H1 (cell line): ENCODE measurements around the gene NAV2. TPM values are rescaled to one million over a fixed set of nuclear protein-coding genes. Genes with fewer than 3 reads are reported as not detected.

Source experiments
- CTCF ChIA-PET: fragments of 300-600 bp; sonication (Branson Sonifier 250); formaldehyde crosslinking; loops from one replicate; lab custom pipeline; 2021; ENCODE audit not compliant: partially characterized antibody; lab: Charles Lee
- POLR2A ChIA-PET: fragments of 300-600 bp; sonication (Branson Sonifier 250); formaldehyde crosslinking; loops from one replicate; lab custom pipeline; 2021; ENCODE audit warnings: inconsistent platforms; ENCODE audit not compliant: partially characterized antibody; lab: Charles Lee
- DNase-seq, 2 experiments: peaks; one replicate each; pipeline versions ENCODE4 v3.0.0 to v3.0.0-alpha.2; 2010 to 2022; ENCODE audit warnings: low spot score in 2 of 2, low read depth in 1 of 2, mixed read lengths in 1 of 2
- FAIRE-seq: peaks from 2 replicates; lab custom pipeline; 2011; peaks lifted over from hg19 to GRCh38; lab: Jason Lieb, UNC
- H2AFZ ChIP-seq: 2 replicates; pipeline ENCODE4 v1.8.1; 2012; ENCODE audit warnings: low read length, inconsistent platforms
- H2AK5ac ChIP-seq: 2 replicates; pipeline ENCODE4 v1.6.1; 2013; ENCODE audit warnings: low read depth, low read length
- H2BK120ac ChIP-seq: replicated peaks from 2 replicates; pipeline ENCODE3; 2013; ENCODE audit warnings: low read depth, low read length, inconsistent platforms
- H2BK12ac ChIP-seq: 2 replicates; pipeline ENCODE4 v1.6.1; 2013; ENCODE audit warnings: low read depth, low read length
- H2BK15ac ChIP-seq: 2 replicates; pipeline ENCODE4 v1.6.1; 2013; ENCODE audit warnings: low read length
- H2BK20ac ChIP-seq: 2 replicates; pipeline ENCODE4 v1.6.1; 2013; ENCODE audit warnings: low read length
- H2BK5ac ChIP-seq: 2 replicates; pipeline ENCODE4 v1.6.1; 2013; ENCODE audit warnings: low read depth, low read length
- H3K14ac ChIP-seq: 2 replicates; pipeline ENCODE4 v1.6.1; 2013; ENCODE audit warnings: inconsistent platforms; ENCODE audit not compliant: insufficient read length
- H3K18ac ChIP-seq: 2 replicates; pipeline ENCODE4 v1.6.1; 2013; ENCODE audit warnings: low read length; ENCODE audit errors: extremely low read depth
- H3K23ac ChIP-seq: 2 replicates; pipeline ENCODE4 v1.6.1; 2013; ENCODE audit warnings: inconsistent platforms; ENCODE audit not compliant: insufficient read length
- H3K23me2 ChIP-seq: 2 replicates; pipeline ENCODE4 v1.6.1; 2013; ENCODE audit warnings: low read depth, low read length
- H3K27ac ChIP-seq: 2 replicates; pipeline ENCODE4 v1.6.1; 2011; ENCODE audit warnings: low read depth, low read length, inconsistent platforms
- H3K27me3 ChIP-seq, 4 experiments: replicated peaks in 1 of 4; 1 replicate in 1 of 4; 2 replicates in 3 of 4; pipeline versions ENCODE4 v1.6.1 to v1.8.1; 2011 to 2013; ENCODE audit warnings: low read length in 3 of 4, mild to moderate bottlenecking in 3 of 4, inconsistent platforms in 2 of 4, mixed read lengths in 2 of 4, moderate library complexity in 1 of 4; ENCODE audit not compliant: control insufficient read depth in 3 of 4, insufficient read depth in 3 of 4; ENCODE audit errors: extremely low read depth in 1 of 4
- H3K36me3 ChIP-seq, 4 experiments: 2 replicates each; pipeline versions ENCODE4 v1.6.1 to v1.8.1; 2011 to 2013; ENCODE audit warnings: mild to moderate bottlenecking in 4 of 4, low read length in 3 of 4, moderate library complexity in 2 of 4, control low read depth in 1 of 4, inconsistent platforms in 1 of 4; ENCODE audit not compliant: insufficient read depth in 4 of 4, control insufficient read depth in 2 of 4
- H3K4ac ChIP-seq: replicated peaks from 2 replicates; pipeline ENCODE3; 2013; ENCODE audit warnings: low read length, low read depth, mixed read lengths, inconsistent platforms; ENCODE audit not compliant: insufficient read length
- H3K4me1 ChIP-seq, 4 experiments: replicated peaks in 1 of 4; 1 replicate in 1 of 4; 2 replicates in 3 of 4; pipeline versions ENCODE4 v1.6.1 to v1.8.1; 2011 to 2013; ENCODE audit warnings: low read length in 3 of 4, inconsistent platforms in 2 of 4, mixed read lengths in 1 of 4; ENCODE audit not compliant: insufficient read depth in 4 of 4, control insufficient read depth in 3 of 4
- H3K4me2 ChIP-seq, 2 experiments: 2 replicates each; pipeline versions ENCODE4 v1.6.1 to v1.8.1; 2011 to 2013; ENCODE audit warnings: low read depth in 2 of 2, low read length in 2 of 2, control low read depth in 1 of 2, inconsistent platforms in 1 of 2, mild to moderate bottlenecking in 1 of 2; ENCODE audit not compliant: insufficient read depth in 1 of 2
- H3K4me3 ChIP-seq, 4 experiments: fragments of 200-600, 300-600 bp in 1 of 4; sonication (generic), shearing (Covaris generic), sonication (Bioruptor Twin) in 1 of 4; 2 replicates each; pipeline versions ENCODE4 v1.5.1 to v1.8.1; 2011 to 2016; ENCODE audit warnings: low read length in 4 of 4, low read depth in 3 of 4, control low read depth in 2 of 4, inconsistent platforms in 2 of 4, mild to moderate bottlenecking in 2 of 4, mixed read lengths in 1 of 4, moderate library complexity in 1 of 4; ENCODE audit not compliant: insufficient read depth in 2 of 4; ENCODE audit errors: extremely low read depth in 1 of 4
- H3K56ac ChIP-seq: replicated peaks from 2 replicates; pipeline ENCODE3; 2013; ENCODE audit warnings: low read depth, mild to moderate bottlenecking, mixed read lengths, low read length, inconsistent platforms; ENCODE audit not compliant: insufficient read length
- H3K79me1 ChIP-seq: 2 replicates; pipeline ENCODE4 v1.6.1; 2013; ENCODE audit warnings: low read depth, low read length, control low read depth
- H3K79me2 ChIP-seq, 2 experiments: 2 replicates each; pipeline versions ENCODE4 v1.6.1 to v1.8.1; 2012 to 2013; ENCODE audit warnings: low read length in 2 of 2, mild to moderate bottlenecking in 2 of 2, inconsistent platforms in 1 of 2; ENCODE audit not compliant: insufficient read depth in 2 of 2, control insufficient read depth in 1 of 2
- H3K9ac ChIP-seq, 4 experiments: replicated peaks in 1 of 4; 1 replicate in 1 of 4; 2 replicates in 3 of 4; pipeline versions ENCODE4 v1.6.1 to v1.8.1; 2011 to 2013; ENCODE audit warnings: low read depth in 3 of 4, low read length in 3 of 4, control low read depth in 2 of 4, mild to moderate bottlenecking in 2 of 4, moderate library complexity in 2 of 4, inconsistent platforms in 1 of 4; ENCODE audit errors: extremely low read depth in 1 of 4
- H3K9me3 ChIP-seq, 2 experiments: 2 replicates each; pipeline versions ENCODE4 v1.6.1 to v1.8.1; 2012 to 2013; ENCODE audit warnings: mild to moderate bottlenecking in 2 of 2, moderate library complexity in 2 of 2, control low read depth in 1 of 2, inconsistent platforms in 1 of 2, low read depth in 1 of 2, low read length in 1 of 2, mixed read lengths in 1 of 2; ENCODE audit not compliant: insufficient read depth in 2 of 2
- H4K20me1 ChIP-seq, 2 experiments: replicated peaks in 1 of 2; 2 replicates each; pipeline versions ENCODE3 to v1.8.1; 2011 to 2013; ENCODE audit warnings: inconsistent platforms in 2 of 2, low read length in 2 of 2, mild to moderate bottlenecking in 1 of 2; ENCODE audit not compliant: insufficient read depth in 2 of 2, control insufficient read depth in 1 of 2
- H4K5ac ChIP-seq: 2 replicates; pipeline ENCODE4 v1.6.1; 2013; ENCODE audit warnings: low read length, low read depth, mixed read lengths, inconsistent platforms; ENCODE audit not compliant: insufficient read length
- H4K8ac ChIP-seq: 2 replicates; pipeline ENCODE4 v1.8.0; 2013; ENCODE audit warnings: mild to moderate bottlenecking, moderate library complexity, low read length, inconsistent platforms; ENCODE audit not compliant: insufficient read depth; ENCODE audit errors: extremely low read depth
- H4K91ac ChIP-seq: replicated peaks from 2 replicates; pipeline ENCODE3; 2013; ENCODE audit warnings: low read length, mixed read lengths, inconsistent platforms; ENCODE audit not compliant: insufficient read length
- ASH2L ChIP-seq: fragments of 200-600, 300-600 bp; sonication (generic); IDR thresholded peaks from one replicate; pipeline ENCODE4 v1.7.1; 2017; ENCODE audit warnings: low read length
- CBX8 ChIP-seq: fragments of 300-800, 300-1000 bp; sonication (generic); IDR thresholded peaks from 2 replicates; pipeline ENCODE4 v1.7.1; 2016; ENCODE audit warnings: low read depth, low read length, borderline replicate concordance
- EZH2 ChIP-seq: fragments of 200-600 bp; sonication (generic); IDR thresholded peaks from 2 replicates; pipeline ENCODE4 v1.7.1; 2012; ENCODE audit warnings: low read depth, mild to moderate bottlenecking, moderate library complexity, low read length, inconsistent platforms; ENCODE audit not compliant: severe bottlenecking
- KDM5A ChIP-seq: fragments of 200-600 bp; IDR thresholded peaks from 2 replicates; pipeline ENCODE4 v1.7.1; 2012; ENCODE audit warnings: mild to moderate bottlenecking, low read length, inconsistent platforms, mixed read lengths
- POLR2A ChIP-seq, 2 experiments: IDR thresholded peaks; 1 replicate in 1 of 2; 2 replicates in 1 of 2; pipeline ENCODE4 v1.6.1; 2011; ENCODE audit warnings: low read depth in 2 of 2, low read length in 2 of 2, mild to moderate bottlenecking in 2 of 2; ENCODE audit errors: control extremely low read depth in 1 of 2
- RNF2 ChIP-seq: fragments of 200-900, 300-1000 bp; sonication (generic); IDR thresholded peaks from 2 replicates; pipeline ENCODE4 v1.7.1; 2016; ENCODE audit warnings: borderline replicate concordance, low read depth, mild to moderate bottlenecking, antibody characterized with exemption, low read length; ENCODE audit not compliant: poor library complexity, severe bottlenecking; ENCODE audit errors: missing control alignments
- SAP30 ChIP-seq: fragments of 300-600 bp; sonication (generic); IDR thresholded peaks from 2 replicates; pipeline ENCODE4 v1.7.1; 2012; ENCODE audit warnings: low read length, moderate library complexity, mild to moderate bottlenecking, inconsistent platforms; ENCODE audit not compliant: insufficient read depth, insufficient replicate concordance
- SRF ChIP-seq: IDR thresholded peaks from 2 replicates; pipeline ENCODE4 v1.6.1; 2011; ENCODE audit warnings: mild to moderate bottlenecking, low read depth, low read length, moderate library complexity
- SUZ12 ChIP-seq: fragments of 200-600 bp; sonication (generic); IDR thresholded peaks from 2 replicates; pipeline ENCODE4 v1.6.1; 2012; ENCODE audit warnings: mild to moderate bottlenecking, inconsistent platforms, low read length, moderate library complexity, mixed read lengths
- TAF1 ChIP-seq: IDR thresholded peaks from 2 replicates; pipeline ENCODE4 v1.6.1; 2011; ENCODE audit warnings: mild to moderate bottlenecking, low read depth, low read length
- YY1 ChIP-seq: IDR thresholded peaks from 2 replicates; pipeline ENCODE4 v1.6.1; 2011; ENCODE audit warnings: low read depth, mild to moderate bottlenecking, low read length
- WGBS, 2 experiments: shearing (Covaris generic) in 1 of 2; methylation state at CpG; one replicate each; pipeline versions ENCODE4 v1.1.6 to v1.1.7; 2013 to 2015; ENCODE audit warnings: low lambda C conversion rate in 2 of 2, mixed read lengths in 2 of 2, inconsistent platforms in 1 of 2, low coverage in 1 of 2, missing lambda C conversion rate in 1 of 2; ENCODE audit not compliant: insufficient replicate concordance in 2 of 2, insufficient coverage in 1 of 2, insufficient read length in 1 of 2; ENCODE audit errors: extremely low coverage in 1 of 2, missing lambda C conversion rate in 1 of 2; 5-methylcytosine and 5-hydroxymethylcytosine counted together
- polyA plus RNA-seq, 7 experiments: library from polyadenylated mRNA; depleted of rRNA in 3 of 7; stranded (reverse) in 5 of 7; unstranded in 2 of 7; fragments of >200 nt in 5 of 7; fragments of 200-250 nt in 2 of 7; gene quantifications; 1 replicate in 5 of 7; 2 replicates in 1 of 7; 4 replicates in 1 of 7; pipeline versions ENCODE4 v1.2.1 to v1.2.3, GENCODE V29; 2011 to 2013; ENCODE audit warnings: missing spikeins in 2 of 7, mixed read lengths in 2 of 7
- total RNA-seq: library from RNA; stranded (reverse); fragmentation: NEBNext Ultra II Directional; extraction: Animal tissue kit (Norgen Biotek cat#: 25700); gene quantifications from 2 replicates; pipeline ENCODE4 v1.2.1, GENCODE V29; 2021

Gene NAV2
- total and polyA plus RNA-seq, 2 of the 8 experiments (the other 6 are each of a cell fraction or from before 2014, with no cell fraction given): 35.6 to 73.6 TPM

DNA sequence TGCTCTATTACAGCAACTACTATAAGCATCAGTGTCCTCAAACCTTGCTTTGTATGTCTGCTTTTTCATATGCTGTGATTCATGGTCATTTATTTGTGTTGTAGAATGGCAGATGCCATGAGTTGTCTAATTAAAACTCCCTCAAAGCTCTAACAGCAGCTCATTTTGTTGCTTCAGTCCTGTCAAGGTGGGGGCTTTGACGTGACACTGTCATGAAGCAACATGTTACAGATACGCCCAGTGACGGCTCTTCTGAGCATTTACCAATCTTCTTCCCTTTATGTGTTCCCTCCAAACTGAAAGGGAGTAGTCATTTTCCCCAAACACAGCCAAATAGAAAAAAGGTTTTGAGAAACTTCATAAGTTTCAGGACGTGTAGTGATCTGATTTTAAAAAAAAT lies 340.9 kb downstream of the NAV2 start:
- H3K4ac ChIP-seq: no peak overlapping the region
- TF ChIP-seq KDM5A (no peak), EZH2 (no peak), ASH2L (no peak), SUZ12 (no peak), SRF (no peak), POLR2A (IDR thresholded peaks at IDR 0.05; ENCODE audit: control extremely low read depth in 1 of 2, low read depth in 2 of 2, low read length in 2 of 2) (no peak), SAP30 (no peak), RNF2 (no peak), CBX8 (no peak), YY1 (no peak), TAF1 (no peak)
- TF ChIP-seq, all 59 proteins: peak for 0
- peaks cover 13 to 24% (median 18%) of the 10 kb centered on the region in 4 experiments for H3K4me1 ChIP-seq
- H2BK120ac ChIP-seq: no peak overlapping the region
- no peaks in the 10 kb centered on the region for H3K9me3 ChIP-seq
- H3K4me2 ChIP-seq: no peak overlapping the region
- POLR2A ChIA-PET: no interaction called here
- no peaks in the 10 kb centered on the region for H3K79me2 ChIP-seq
- no peak overlapping the region for H2BK20ac ChIP-seq
- H3K36me3 ChIP-seq: peaks cover 27 to 85% (median 55%) of the 10 kb centered on the region in 4 experiments
- H4K5ac ChIP-seq: no peak overlapping the region
- CTCF ChIA-PET: interaction anchor here (0.8 to 1.7 kb wide), 4 partner anchors 11 to 49 kb away, joined by 3 read pairs; no protein-coding TSS in a partner anchor
- no peak overlapping the region for H3K18ac ChIP-seq
- no peaks in the 10 kb centered on the region for H3K27me3 ChIP-seq
- FAIRE-seq: no peak
- H3K56ac ChIP-seq: no peak overlapping the region
- no peak overlapping the region for H3K23ac ChIP-seq
- H2AFZ ChIP-seq: no peak overlapping the region
- no peak overlapping the region for H4K8ac ChIP-seq
- H4K20me1 ChIP-seq: peaks cover 2% of the 10 kb centered on the region in 2 experiments
- no peak overlapping the region for H3K27ac ChIP-seq
- 85% methylated on average over 4 of the region's 4 CpGs; no CpG with 5 or more reads in 1 of the 2 experiments for WGBS, 2 experiments
- H3K14ac ChIP-seq: no peak overlapping the region
- H2BK15ac ChIP-seq: no peak overlapping the region
- H3K9ac ChIP-seq: no peak overlapping the region
- H3K23me2 ChIP-seq: no peaks in the 10 kb centered on the region
- H4K91ac ChIP-seq: no peak overlapping the region
- no peak overlapping the region for H3K4me3 ChIP-seq
- DNase-seq: no peak
- no peaks in the 10 kb centered on the region; the same call in 1 of the 2 replicates for H3K79me1 ChIP-seq
- no peak overlapping the region for H2AK5ac ChIP-seq
- H2BK5ac ChIP-seq: no peak overlapping the region
- no peak overlapping the region for H2BK12ac ChIP-seq
